IMR-90 (cell line): ENCODE results near the gene CLEC16A. TPM values are rescaled to one million over a fixed set of nuclear protein-coding genes. Genes with fewer than 3 reads are reported as not detected.

ENCODE experiments used
- ATAC-seq: fragments of 200-7000 bp; cut with Tn5 transposase; 2 replicates; pipeline ENCODE4 v1.9.1; 2020; ENCODE audit warnings: low read depth, mild to moderate bottlenecking, moderate library complexity
- BruUV-seq: library from RNA; stranded (reverse); fragments of 400-500 nt; replicated peaks from 2 replicates; lab custom pipeline; 2021; lab: Mats Ljungman, UMichigan
- CTCF ChIA-PET: fragments of 300-600 bp; formaldehyde crosslinking; extraction: SDS; loops from one replicate; lab custom pipeline; 2021; ENCODE audit warnings: antibody characterized with exemption; lab: Yijun Ruan, JAX
- POLR2A ChIA-PET: fragments of 300-600 bp; sonication (Branson Sonifier 250); formaldehyde crosslinking; loops from one replicate; lab custom pipeline; 2022; ENCODE audit warnings: antibody characterized with exemption; ENCODE audit not compliant: unreplicated experiment; lab: Charles Lee
- DNase-seq: peaks from one replicate; pipeline ENCODE4 v3.0.0; 2013
- H2AFZ ChIP-seq: replicated peaks from 2 replicates; pipeline ENCODE3; 2013; ENCODE audit warnings: low read length, mild to moderate bottlenecking; ENCODE audit not compliant: poor library complexity
- H2AK5ac ChIP-seq: 2 replicates; pipeline ENCODE4 v1.6.1; 2013; ENCODE audit warnings: low read depth, low read length, inconsistent platforms
- H2AK9ac ChIP-seq: replicated peaks from 2 replicates; pipeline ENCODE3; 2013; ENCODE audit warnings: mild to moderate bottlenecking, low read depth, low read length, moderate library complexity; ENCODE audit not compliant: poor library complexity
- H2BK120ac ChIP-seq: 2 replicates; pipeline ENCODE4 v1.6.1; 2013; ENCODE audit warnings: low read depth, low read length, inconsistent platforms
- H2BK15ac ChIP-seq: 3 replicates; pipeline ENCODE4 v1.6.1; 2013; ENCODE audit warnings: low read depth, low read length, inconsistent platforms
- H2BK20ac ChIP-seq: 2 replicates; pipeline ENCODE4 v1.6.1; 2013; ENCODE audit warnings: low read depth, mild to moderate bottlenecking, inconsistent platforms, low read length, moderate library complexity
- H2BK5ac ChIP-seq: 2 replicates; pipeline ENCODE4 v1.6.1; 2013; ENCODE audit warnings: mild to moderate bottlenecking, low read depth, low read length, inconsistent platforms; ENCODE audit not compliant: poor library complexity, severe bottlenecking
- H3K14ac ChIP-seq: replicated peaks from 2 replicates; pipeline ENCODE4 v1.6.1; 2013; ENCODE audit warnings: low read depth, low read length, inconsistent platforms
- H3K18ac ChIP-seq: 2 replicates; pipeline ENCODE4 v1.6.1; 2013; ENCODE audit warnings: low read depth, low read length, control low read depth
- H3K23ac ChIP-seq: 2 replicates; pipeline ENCODE4 v1.6.1; 2013; ENCODE audit warnings: low read depth, low read length, inconsistent platforms
- H3K27ac ChIP-seq: 2 replicates; pipeline ENCODE4 v1.5.1; 2013; ENCODE audit warnings: mild to moderate bottlenecking, control low read depth, low read length; ENCODE audit not compliant: insufficient read depth
- H3K27me3 ChIP-seq: 2 replicates; pipeline ENCODE4 v1.6.1; 2013; ENCODE audit warnings: low read length; ENCODE audit not compliant: control insufficient read depth, insufficient read depth
- H3K36me3 ChIP-seq: 2 replicates; pipeline ENCODE4 v1.6.1; 2013; ENCODE audit warnings: low read length, mixed read lengths; ENCODE audit not compliant: control insufficient read depth, insufficient read depth
- H3K4ac ChIP-seq: 2 replicates; pipeline ENCODE4 v1.6.1; 2013; ENCODE audit warnings: low read depth, low read length, inconsistent platforms
- H3K4me1 ChIP-seq: 2 replicates; pipeline ENCODE4 v1.6.1; 2013; ENCODE audit warnings: low read length, mixed read lengths; ENCODE audit not compliant: control insufficient read depth, insufficient read depth
- H3K4me2 ChIP-seq: 2 replicates; pipeline ENCODE4 v1.6.1; 2013; ENCODE audit warnings: low read depth, mild to moderate bottlenecking, control low read depth, low read length, moderate library complexity
- H3K4me3 ChIP-seq: 2 replicates; pipeline ENCODE4 v1.5.1; 2013; ENCODE audit warnings: low read depth, mild to moderate bottlenecking, control low read depth, low read length, moderate library complexity; ENCODE audit not compliant: insufficient read depth
- H3K56ac ChIP-seq: 2 replicates; pipeline ENCODE4 v1.6.1; 2013; ENCODE audit warnings: low read length, inconsistent platforms; ENCODE audit not compliant: insufficient read depth; ENCODE audit errors: extremely low read depth
- H3K79me1 ChIP-seq, 2 experiments: 2 replicates each; pipeline ENCODE4 v1.6.1; 2013; ENCODE audit warnings: low read length in 2 of 2, inconsistent platforms in 1 of 2, low read depth in 1 of 2
- H3K9ac ChIP-seq: 2 replicates; pipeline ENCODE4 v1.6.1; 2013; ENCODE audit warnings: low read depth, low read length, control low read depth
- H3K9me1 ChIP-seq: 2 replicates; pipeline ENCODE4 v1.6.1; 2013; ENCODE audit warnings: low read length, inconsistent platforms; ENCODE audit not compliant: insufficient read depth
- H3K9me3 ChIP-seq: 2 replicates; pipeline ENCODE4 v1.6.1; 2013; ENCODE audit warnings: low read length; ENCODE audit not compliant: control insufficient read depth, insufficient read depth
- H4K20me1 ChIP-seq: 2 replicates; pipeline ENCODE4 v1.6.1; 2013; ENCODE audit warnings: low read length, inconsistent platforms; ENCODE audit not compliant: insufficient read depth
- H4K5ac ChIP-seq: 2 replicates; pipeline ENCODE4 v1.6.1; 2013; ENCODE audit warnings: mild to moderate bottlenecking, low read depth, low read length, control low read depth
- H4K8ac ChIP-seq, 2 experiments: 2 replicates each; pipeline ENCODE4 v1.6.1; 2013; ENCODE audit warnings: low read depth in 2 of 2, low read length in 2 of 2, control low read depth in 1 of 2, inconsistent platforms in 1 of 2
- H4K91ac ChIP-seq: 2 replicates; pipeline ENCODE4 v1.6.1; 2013; ENCODE audit warnings: low read depth, low read length, inconsistent platforms; ENCODE audit not compliant: insufficient read depth
- BHLHE40 ChIP-seq: fragments of 150-350 bp; IDR thresholded peaks from 2 replicates; pipeline ENCODE4 v1.6.1; 2016; ENCODE audit warnings: mild to moderate bottlenecking, low read depth, low read length
- CHD1 ChIP-seq: IDR thresholded peaks from 2 replicates; pipeline ENCODE4 v1.6.1; 2012; ENCODE audit warnings: low read depth, low read length, improper control_type of control experiment
- CTCF ChIP-seq: conservative IDR thresholded peaks from 2 replicates; pipeline ENCODE4 v1.5.1; 2012; ENCODE audit warnings: mild to moderate bottlenecking, low read depth, low read length, improper control_type of control experiment
- ELK1 ChIP-seq: fragments of 150-350 bp; IDR thresholded peaks from 2 replicates; pipeline ENCODE4 v1.6.1; 2016; ENCODE audit warnings: low read depth, mild to moderate bottlenecking, low read length, moderate library complexity, borderline replicate concordance
- FOS ChIP-seq: fragments of 150-350 bp; IDR thresholded peaks from 2 replicates; pipeline ENCODE4 v1.6.1; 2016; ENCODE audit warnings: low read depth, low read length
- MAFK ChIP-seq: IDR thresholded peaks from 2 replicates; pipeline ENCODE4 v1.6.1; 2012; ENCODE audit warnings: low read depth, low read length, improper control_type of control experiment
- MAZ ChIP-seq: IDR thresholded peaks from 2 replicates; pipeline ENCODE4 v1.6.1; 2012; ENCODE audit warnings: low read depth, mild to moderate bottlenecking, low read length, improper control_type of control experiment, moderate library complexity, borderline replicate concordance
- MXI1 ChIP-seq: IDR thresholded peaks from 2 replicates; pipeline ENCODE4 v1.6.1; 2012; ENCODE audit warnings: low read depth, mild to moderate bottlenecking, low read length, moderate library complexity, borderline replicate concordance
- NFE2L2 ChIP-seq: fragments of 150-350 bp; IDR thresholded peaks from 2 replicates; pipeline ENCODE4 v1.6.1; 2016; ENCODE audit warnings: low read depth, mild to moderate bottlenecking, low read length
- POLR2A ChIP-seq: IDR thresholded peaks from 2 replicates; pipeline ENCODE4 v1.6.1; 2012; ENCODE audit warnings: mild to moderate bottlenecking, low read depth, low read length
- RAD21 ChIP-seq: IDR thresholded peaks from 2 replicates; pipeline ENCODE4 v1.6.1; 2012; ENCODE audit warnings: low read length, improper control_type of control experiment
- RCOR1 ChIP-seq: IDR thresholded peaks from 2 replicates; pipeline ENCODE4 v1.6.1; 2012; ENCODE audit warnings: mild to moderate bottlenecking, low read length, improper control_type of control experiment; ENCODE audit not compliant: insufficient replicate concordance
- RFX5 ChIP-seq: IDR thresholded peaks from 2 replicates; pipeline ENCODE4 v1.8.0; 2012; ENCODE audit warnings: low read depth, mild to moderate bottlenecking, low read length, moderate library complexity
- SMC3 ChIP-seq: fragments of 150-350 bp; IDR thresholded peaks from 2 replicates; pipeline ENCODE4 v1.6.1; 2016; ENCODE audit warnings: low read depth, mild to moderate bottlenecking, antibody characterized with exemption, low read length, moderate library complexity
- USF2 ChIP-seq: fragments of 150-350 bp; IDR thresholded peaks from 2 replicates; pipeline ENCODE4 v1.6.1; 2017; ENCODE audit warnings: mild to moderate bottlenecking, antibody characterized with exemption, low read length, low read depth
- WGBS, 2 experiments: methylation state at CpG; one replicate each; pipeline versions ENCODE4 v1.1.5 to v1.1.7; 2013; ENCODE audit warnings: missing lambda C conversion rate in 2 of 2; ENCODE audit not compliant: insufficient read length in 1 of 2; ENCODE audit errors: extremely low coverage in 2 of 2; 5-methylcytosine and 5-hydroxymethylcytosine counted together
- dilution Hi-C: fragments of 300-500 bp; cut with HindIII; formaldehyde crosslinking; loops from one replicate; pipeline ENCODE4 v1.14.3; 2018; ENCODE audit warnings: low sequenced_read_pairs; ENCODE audit not compliant: unreplicated experiment
- in situ Hi-C: fragments of 300-500 bp; cut with MboI; formaldehyde crosslinking; loops from 3 replicates; pipeline ENCODE4 v1.14.3; 2019; ENCODE audit warnings: low sequenced_read_pairs, inconsistent platforms, mixed read lengths
- intact Hi-C: fragments of 100-400 bp; cut with micrococcal nuclease; formaldehyde crosslinking; loops from 2 replicates; pipeline ENCODE4 v1.10.0; 2022
- polyA plus RNA-seq, 3 experiments: library from polyadenylated mRNA; depleted of rRNA; stranded (reverse); fragments of >200 nt; gene quantifications; 2 replicates each; pipeline ENCODE4 v1.2.3, GENCODE V29; 2012; ENCODE audit warnings: low replicate concordance in 1 of 3
- total RNA-seq: library from RNA; depleted of rRNA; stranded (reverse); fragments of >200 nt; gene quantifications from 2 replicates; pipeline ENCODE4 v1.2.3, GENCODE V29; 2012

CLEC16A gene
- total and polyA plus RNA-seq, 2 of the 4 experiments (the other 2 are of a cell fraction) = 15.9 to 16.5 TPM

- H3K36me3 ChIP-seq = no peaks in the 10 kb centered on the region
- H3K27ac ChIP-seq = no peak overlapping the region
- no peak overlapping the region for H2BK5ac ChIP-seq
- H2BK15ac ChIP-seq = no peak overlapping the region
- H3K9ac ChIP-seq = no peak overlapping the region
- peaks cover 36% of the 10 kb centered on the region for H3K9me1 ChIP-seq
- intact Hi-C loops (no loop called here), dilution Hi-C loops (no loop called here), in situ Hi-C loops (loop anchor here (25.0 kb wide), 1 partner anchor 1834 kb away; no protein-coding TSS in a partner anchor)
- peaks cover 40 to 78% of the 10 kb centered on the region in 2 experiments for H3K79me1 ChIP-seq
- H3K4ac ChIP-seq = peak overlapping the region; percentile 37
- H3K56ac ChIP-seq = no peak overlapping the region
- H4K91ac ChIP-seq = no peak overlapping the region
- ATAC-seq = no peak
- H2AK5ac ChIP-seq = peak overlapping the region; percentile 2
- no peak overlapping the region for H2BK120ac ChIP-seq
- TF ChIP-seq FOS = no peak
- TF ChIP-seq MXI1 = no peak
- no peak for TF ChIP-seq POLR2A
- TF ChIP-seq RFX5 = no peak
- no peak for TF ChIP-seq RCOR1
- TF ChIP-seq RAD21 = no peak
- no peak for TF ChIP-seq MAZ
- no peak for TF ChIP-seq USF2
- TF ChIP-seq MAFK = no peak
- TF ChIP-seq CHD1 = no peak
- TF ChIP-seq ELK1 = no peak
- no peak for TF ChIP-seq BHLHE40
- no peak for TF ChIP-seq CTCF
- no peak for TF ChIP-seq SMC3
- no peak for TF ChIP-seq NFE2L2
- H3K4me1 ChIP-seq = peaks cover 20% of the 10 kb centered on the region
- H4K5ac ChIP-seq = no peak overlapping the region
- peaks cover 61% of the 10 kb centered on the region for H4K20me1 ChIP-seq
- H2BK20ac ChIP-seq = no peak overlapping the region
- ChIA-PET POLR2A (no interaction called here), CTCF (no interaction called here)
- 10% methylated on average over 2 of the region's 5 CpGs; no CpG with 5 or more reads in 1 of the 2 experiments for WGBS, 2 experiments
- no peak overlapping the region for H3K4me3 ChIP-seq
- no peak overlapping the region for H2AFZ ChIP-seq
- peak overlapping the region; percentile 74 for H2AK9ac ChIP-seq
- no TSS peak for BruUV-seq
- peak overlapping the region; percentile 25; the same call in 1 of the 2 replicates for H3K23ac ChIP-seq
- no peak overlapping the region for H3K18ac ChIP-seq
- DNase-seq = no peak
- peak overlapping the region; percentile 3; the same call in 1 of the 2 replicates for H3K4me2 ChIP-seq
- H3K27me3 ChIP-seq = no peaks in the 10 kb centered on the region
- no peaks in the 10 kb centered on the region for H3K9me3 ChIP-seq
- no peak overlapping the region for H4K8ac ChIP-seq
- H3K14ac ChIP-seq = no peak overlapping the region
These were observed 1.9 kb downstream of the CLEC16A start for GRCh38 chr16:10946308-10946707.
